Measurements from ENCODE around the gene MTCL1.

Gene MTCL1

DNA sequence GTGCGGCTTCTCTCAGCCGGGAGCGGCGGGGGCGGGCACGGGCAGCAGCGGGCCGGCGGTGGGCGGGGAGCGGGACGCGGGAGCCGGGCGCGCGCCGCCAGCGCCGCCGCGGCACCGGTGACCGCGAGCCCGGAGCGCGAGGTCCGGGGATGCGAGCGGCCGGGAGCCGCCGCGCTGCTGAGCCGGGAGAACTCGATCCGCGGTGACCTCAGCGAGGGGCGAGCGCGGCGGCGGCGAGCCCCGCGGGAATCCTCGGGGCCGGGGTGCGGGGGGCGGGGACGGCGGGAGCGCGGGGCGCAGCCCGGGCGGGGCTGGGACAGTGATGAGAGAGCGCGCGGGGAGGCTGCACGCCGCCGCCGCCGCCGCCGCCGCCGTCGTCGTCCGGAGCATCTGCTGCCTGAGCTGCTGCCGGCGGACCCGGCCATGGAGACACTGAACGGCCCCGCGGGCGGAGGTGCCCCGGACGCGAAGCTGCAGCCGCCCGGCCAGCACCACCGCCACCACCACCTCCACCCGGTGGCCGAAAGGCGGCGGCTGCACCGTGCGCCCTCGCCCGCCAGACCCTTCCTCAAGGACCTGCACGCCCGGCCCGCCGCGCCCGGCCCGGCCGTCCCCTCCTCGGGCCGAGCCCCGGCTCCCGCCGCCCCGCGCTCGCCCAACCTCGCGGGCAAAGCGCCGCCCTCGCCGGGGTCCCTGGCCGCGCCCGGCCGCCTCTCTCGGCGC lies at the start of gene MTCL1:
Gene MTCL1 (plus strand): TSS at position 319 of the 723 bp plus-strand sequence. CDS start 105 bp downstream, at position 424.
- DNase-seq = peak; percentile 27

DNA sequence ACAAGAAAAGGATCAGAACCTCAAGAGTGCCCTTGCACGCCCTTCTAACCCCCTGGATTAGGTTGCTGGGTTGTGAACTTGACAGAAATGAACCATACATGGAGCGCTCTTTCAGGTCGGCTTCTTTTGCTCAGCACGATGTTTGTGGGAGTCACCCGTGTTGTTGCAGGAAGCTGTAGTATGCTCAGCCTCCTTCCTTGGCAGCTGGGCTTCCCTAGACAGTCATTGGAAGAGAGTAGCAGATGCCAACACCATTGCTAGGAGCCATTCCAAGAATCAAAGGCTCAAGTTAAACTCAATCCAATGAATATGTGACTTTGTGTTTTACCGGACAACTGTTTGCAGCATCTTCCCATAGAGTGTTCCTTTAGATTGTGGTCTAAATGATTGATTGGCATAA lies 49.1 kb upstream of the MTCL1 start:
- DNase-seq = no peak

DNA sequence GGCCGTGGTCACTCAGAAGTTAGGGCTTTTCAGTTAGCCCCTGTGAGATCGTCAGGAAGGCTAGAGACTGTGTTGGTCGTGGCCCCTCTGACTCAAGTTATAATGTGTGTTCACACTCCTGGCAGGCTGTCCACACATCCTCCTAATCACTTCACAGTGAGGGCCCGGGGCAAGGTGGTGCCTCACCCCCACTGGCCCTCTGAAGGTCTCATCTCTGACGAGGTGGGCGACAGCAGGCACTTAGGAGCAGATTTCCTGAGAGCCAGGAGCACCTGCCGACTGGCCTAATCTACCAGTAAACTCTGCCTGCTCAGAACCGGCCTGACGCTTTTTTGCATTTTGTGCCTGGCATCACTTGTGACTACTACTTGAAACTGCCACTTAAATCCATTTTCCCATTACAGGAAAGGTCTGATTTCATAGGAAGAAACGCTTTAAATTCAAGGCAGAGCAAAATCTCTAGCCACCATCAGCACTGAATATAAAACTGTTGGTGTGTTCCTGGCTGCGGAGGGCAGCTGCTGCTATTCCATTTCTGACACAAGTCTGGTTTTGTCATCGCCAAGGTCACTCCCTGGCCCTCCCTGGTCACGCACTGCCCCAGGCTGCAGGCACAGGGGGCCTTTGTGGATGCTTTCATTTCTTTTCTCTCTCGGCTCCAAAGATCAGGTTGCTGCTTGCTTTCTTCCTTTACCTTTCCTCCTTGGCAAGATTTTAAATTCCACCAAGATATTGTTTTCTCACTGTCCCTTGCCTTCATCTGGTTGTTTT lies 48.1 kb upstream of the MTCL1 start:
- DNase-seq = no peak

DNA sequence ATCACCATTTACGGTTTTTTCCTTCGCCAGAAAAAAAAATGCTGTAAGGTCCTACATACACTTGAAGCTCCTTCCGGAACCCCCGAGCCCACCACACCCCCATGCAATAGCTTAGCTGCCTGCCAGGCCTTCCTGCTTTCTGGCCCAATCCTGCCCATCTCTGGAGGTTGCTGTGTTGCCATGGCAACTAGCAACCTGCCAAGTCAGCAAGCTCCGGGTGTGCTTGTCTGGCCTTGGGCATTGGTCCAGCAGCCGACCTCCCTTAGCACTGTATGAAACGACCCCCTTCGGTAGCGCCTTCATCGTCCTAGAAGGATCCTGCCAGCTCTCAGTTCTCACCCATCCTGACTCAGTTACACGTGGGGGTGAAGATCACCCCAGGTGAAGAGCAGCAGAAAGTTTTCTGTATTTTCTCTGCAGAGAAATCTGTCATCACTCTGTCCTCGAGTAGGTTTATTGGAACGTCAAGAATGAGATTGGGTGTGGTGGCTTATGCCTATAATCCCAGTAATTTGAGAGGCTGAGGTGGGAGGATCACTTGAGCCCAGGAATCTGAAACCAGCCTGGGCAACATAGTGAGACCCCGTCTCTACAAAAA lies 47.4 kb upstream of the MTCL1 start:
- no peak for DNase-seq

DNA sequence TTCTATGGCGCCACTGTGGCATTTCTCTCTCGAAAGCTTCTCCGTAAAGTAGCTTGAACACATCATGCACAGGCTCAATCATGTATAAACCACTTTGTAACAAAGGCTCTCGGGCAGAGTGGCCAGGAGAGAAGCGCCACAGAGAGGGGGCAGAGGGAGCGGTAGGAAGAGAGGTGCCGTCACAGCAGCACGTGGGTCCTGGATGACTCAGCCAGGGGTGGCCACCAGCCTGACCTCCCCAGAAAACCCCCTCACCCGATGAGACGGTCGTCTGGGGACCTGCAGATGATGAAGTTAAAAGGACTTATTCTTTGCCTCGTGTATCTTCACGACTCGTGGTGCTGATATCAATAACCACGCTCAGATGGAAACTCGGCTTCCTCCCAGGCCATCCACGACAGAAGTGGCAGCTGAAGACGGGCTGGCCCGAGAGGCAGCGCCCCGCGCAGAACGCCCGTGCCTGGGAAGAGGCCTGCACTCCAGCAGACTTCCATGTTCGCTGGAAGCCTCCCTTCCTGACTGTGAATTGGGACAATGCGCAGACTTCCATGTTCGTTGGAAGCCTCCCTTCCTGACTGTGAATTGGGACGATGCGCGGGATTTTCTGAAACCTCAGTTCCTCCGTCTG lies 46.4 kb upstream of the MTCL1 start:
- no peak for DNase-seq

DNA sequence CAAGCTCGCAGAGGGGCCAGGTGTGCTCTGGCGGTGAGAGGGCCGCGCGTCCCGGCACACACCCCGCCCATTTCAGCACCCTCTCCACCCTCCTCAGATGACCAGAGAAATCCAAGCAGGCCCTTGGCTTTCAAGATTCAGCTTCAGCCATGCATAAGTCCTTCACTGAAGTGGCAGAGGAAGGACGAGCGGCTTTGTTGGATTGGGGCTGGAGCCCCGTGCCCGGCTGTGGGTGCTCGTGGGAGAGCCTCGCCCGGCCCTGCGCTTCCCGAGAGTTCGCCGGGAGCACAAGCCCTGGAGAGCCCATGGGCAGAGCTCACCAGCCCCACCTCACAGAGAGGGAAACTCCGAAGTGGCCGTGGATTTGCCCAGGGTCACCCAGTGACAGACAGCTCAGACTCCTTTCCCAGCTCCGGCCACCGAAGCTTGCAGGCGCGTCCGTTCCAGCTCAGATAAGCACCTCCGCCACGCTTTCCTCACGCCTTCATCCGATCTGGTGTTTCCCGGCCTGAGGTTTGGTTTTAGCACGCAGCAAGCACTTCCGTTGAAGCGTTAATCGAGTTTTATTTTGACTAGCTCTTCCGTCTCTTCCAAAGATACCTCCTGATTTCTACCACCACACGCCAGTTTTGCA lies 45.6 kb upstream of the MTCL1 start:
- DNase-seq = no peak

DNA sequence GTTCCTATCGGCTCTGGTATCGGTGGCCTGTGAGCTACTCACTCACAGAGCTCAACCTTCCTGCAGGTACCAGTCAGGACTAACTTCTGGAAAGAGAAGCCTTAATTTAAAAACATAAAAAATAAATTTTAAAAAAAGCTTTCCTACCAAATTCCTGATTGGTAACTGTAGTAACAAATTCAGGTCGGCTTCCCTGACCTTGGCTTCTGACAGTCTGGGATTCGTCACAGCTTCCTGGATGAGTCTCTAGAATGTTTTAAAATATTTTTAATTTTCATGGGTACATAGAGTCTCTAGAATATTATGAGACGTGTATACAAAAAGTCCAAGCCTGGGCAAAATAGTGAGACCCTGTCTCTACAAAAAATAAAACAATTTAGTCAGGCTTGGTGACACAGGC lies 45.0 kb upstream of the MTCL1 start:
- DNase-seq = no peak

DNA sequence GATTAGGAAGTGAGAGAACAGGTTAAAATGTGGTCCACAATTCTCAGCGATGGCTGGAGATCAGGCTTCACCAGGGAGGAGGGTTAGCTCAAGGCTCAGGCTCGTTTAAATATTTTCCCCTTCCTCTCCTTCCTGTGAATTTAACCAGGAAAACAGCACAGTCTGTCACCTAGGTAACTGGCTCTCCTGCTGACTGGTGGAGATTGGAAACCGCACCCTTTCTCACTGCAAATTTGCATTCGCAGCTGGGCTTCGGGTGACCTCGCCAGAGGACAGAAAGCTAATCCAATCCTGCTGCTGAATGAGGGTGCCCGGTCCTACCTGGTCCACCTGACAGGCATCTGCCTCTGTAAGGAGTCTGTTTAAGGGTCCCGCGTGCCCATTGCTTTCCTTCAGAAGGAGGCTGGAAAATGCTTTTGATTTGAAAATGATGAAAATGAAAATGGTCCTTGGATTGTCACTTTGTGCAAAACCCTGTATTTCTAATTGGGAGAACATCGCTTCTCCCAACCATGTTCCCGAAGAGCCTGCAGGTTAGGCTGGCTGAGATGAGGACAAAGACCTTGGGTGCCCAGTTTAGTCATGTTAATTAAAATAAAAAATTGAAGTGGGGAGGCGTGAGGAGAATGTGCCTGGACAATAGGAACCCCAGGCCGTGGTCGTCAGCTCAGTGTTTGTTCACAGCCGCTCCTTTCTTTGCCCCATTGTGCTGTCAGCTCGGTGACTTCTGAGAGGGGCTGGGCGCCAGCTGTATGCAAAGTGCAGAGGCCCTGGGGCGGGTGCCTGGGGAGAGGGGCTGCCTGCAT lies 43.4 kb upstream of the MTCL1 start:
- no peak for DNase-seq

DNA sequence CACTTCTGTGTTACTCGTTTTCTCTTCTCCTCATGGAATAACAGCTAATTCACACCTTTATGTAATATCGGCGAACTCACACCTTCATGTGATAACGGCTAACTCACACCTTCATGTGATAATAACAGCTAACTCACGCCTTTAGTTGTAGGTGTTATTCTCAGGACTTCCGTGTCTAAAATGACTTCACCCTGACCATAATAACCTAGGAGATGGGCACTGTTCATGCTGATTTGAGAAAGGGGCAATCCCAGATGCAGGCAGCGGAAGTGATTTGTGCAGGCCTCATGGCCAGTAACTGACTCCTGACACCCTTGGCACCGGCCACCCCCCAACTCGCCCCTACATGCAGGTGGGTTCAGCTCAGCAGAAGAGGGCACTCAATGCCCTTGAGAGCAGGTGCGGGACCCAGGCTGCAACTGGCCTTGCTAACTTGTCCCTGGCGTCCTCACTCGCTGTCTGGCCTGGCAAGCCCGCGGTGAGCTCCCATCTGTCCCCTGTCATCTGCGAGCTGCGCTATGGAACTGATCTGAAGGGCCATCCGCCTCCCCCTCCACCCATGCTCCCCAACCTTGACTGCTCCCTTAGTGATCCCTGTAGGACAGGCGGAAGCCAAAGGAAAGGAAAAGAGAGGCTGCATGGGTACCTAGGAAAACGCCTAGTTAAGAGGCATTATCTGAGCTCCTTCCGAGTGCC lies 42.6 kb upstream of the MTCL1 start:
- DNase-seq = no peak

DNA sequence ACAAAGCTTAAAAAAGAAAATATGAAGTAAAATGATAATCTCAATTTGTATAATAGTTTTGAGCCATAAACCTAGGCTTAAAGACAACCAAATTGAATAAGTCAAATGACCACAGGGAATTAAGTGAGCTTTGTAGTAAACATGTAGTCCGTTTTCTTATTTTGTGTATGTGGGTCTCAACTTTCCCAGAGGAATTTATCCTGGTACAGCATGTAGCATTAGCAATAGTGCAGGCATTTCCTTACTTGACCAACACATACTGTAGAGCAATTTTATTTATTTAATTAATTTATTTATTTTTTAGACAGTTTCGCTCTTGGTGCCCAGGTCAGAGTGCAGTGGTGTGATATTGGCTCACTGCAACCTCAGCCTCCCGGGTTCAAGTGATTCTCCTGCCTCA lies 37.5 kb upstream of the MTCL1 start:
- DNase-seq = no peak

DNA sequence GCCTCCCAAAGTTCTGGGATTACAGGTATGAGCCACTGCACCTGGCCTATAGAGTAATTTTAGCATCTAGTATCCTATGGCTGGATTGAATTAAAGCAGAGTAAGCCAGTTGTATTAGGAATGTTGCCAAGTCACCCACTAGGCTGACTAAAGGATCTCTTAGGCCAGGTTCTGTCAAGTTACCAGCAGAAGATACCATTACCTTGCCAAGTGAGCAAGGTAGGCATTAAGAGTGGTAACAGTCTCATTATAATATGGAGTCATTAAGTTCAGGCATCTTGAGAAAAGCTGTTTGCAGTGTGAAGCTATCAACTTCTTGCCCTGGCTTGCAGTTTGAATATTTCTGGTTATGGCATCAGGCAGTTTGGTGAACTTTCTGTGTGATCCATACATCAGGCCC lies 37.0 kb upstream of the MTCL1 start:
- DNase-seq = no peak

DNA sequence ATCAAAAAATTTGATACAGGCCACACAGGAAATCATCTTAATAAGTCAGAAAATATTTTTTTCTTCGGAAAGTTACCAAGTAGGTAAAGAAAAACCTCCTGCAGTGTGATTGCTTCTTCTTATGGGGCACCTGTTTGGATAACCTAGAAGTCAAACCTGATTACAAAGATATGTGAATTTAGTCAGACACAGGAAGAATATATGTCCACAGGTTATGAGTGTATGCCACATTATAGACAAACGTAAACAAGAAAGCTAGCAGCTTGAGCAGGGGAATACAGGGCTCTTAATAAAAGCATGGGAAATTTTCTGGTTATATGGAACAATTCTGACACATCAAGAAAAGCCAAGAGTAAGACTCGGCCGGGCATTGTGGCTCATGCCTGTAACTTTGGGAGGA lies 35.8 kb upstream of the MTCL1 start:
- DNase-seq = no peak

DNA sequence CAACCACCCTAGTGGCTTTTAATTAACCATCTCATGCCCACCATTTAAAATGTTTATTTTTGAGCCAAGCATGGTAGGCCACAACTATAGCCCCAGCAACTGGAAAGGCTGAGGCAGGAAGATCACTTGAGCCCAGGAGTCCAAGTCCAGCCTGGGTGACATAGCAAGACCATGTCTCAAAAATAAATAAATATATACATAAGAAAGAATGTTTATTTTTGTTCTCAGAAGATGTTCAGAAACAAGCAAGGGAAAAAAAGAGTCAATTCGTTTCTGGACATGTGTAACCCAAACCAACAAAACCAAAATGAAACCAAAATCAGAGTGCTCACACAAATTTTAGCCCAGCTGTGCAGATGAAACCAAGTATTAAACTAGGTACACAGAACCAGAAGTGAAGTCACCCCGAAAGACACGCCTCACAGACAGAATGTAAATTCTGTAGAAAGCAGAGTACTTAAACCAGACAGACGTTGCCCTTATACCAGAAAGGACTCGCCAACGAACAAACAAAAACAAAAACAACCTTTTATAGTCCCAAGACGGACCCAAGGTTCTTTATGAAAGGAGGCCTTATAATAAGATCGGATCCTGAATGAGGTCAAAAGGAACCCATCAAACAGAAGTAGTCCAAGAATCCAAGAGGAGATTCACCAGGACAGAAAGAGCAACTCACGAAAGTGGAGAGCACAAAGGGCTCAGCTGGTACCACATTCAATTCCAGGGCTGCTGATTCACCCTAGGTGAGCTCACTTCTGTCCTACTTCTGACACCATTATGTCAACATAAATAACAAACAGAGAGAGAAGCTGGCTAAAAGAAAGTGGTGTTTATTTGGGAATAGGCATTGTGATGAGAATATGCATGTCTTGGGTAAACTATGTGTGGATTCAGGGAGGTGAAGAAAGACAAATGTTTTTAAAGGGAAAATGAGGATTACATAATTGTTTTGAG lies 31.8 kb upstream of the MTCL1 start:
- no peak for DNase-seq

DNA sequence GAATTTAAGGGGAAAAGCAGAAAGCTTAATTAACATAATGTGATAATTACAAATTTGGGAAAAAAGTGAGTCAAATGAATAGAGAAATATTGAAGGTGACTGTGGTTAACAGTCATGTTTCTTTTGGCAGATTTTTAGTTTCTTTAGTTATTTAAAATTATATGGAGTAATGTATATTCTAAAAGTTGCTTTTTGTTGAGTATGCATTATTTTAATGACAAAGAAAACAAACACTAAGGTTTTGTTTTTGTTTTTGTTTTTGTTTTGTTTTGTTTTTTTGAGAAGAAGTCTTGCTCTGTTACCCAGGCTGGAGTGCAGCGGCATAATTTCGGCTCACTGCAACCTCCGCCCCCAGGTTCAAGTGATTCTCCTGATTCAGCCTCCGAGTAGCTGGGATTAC lies 30.3 kb upstream of the MTCL1 start:
- no peak for DNase-seq

DNA sequence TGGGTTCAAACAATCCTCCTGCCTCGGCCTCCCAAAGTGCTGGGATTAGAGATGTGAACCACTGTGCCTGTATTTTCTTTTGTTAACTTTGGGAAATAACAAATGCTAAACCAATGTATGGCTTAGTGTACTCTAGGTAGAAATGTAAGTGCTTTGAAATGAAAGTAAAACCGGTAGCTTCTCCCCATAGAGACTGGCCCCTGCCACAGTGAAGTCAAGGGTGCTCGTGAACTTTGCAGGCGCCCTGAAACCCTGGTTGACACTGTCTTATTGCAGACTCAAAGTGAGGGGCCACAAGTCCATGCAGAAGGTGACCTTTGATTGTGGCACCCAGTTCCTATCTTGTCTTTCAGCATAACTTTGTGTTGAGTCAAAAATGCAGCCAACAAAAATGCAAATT lies 24.2 kb upstream of the MTCL1 start:
- no peak for DNase-seq

DNA sequence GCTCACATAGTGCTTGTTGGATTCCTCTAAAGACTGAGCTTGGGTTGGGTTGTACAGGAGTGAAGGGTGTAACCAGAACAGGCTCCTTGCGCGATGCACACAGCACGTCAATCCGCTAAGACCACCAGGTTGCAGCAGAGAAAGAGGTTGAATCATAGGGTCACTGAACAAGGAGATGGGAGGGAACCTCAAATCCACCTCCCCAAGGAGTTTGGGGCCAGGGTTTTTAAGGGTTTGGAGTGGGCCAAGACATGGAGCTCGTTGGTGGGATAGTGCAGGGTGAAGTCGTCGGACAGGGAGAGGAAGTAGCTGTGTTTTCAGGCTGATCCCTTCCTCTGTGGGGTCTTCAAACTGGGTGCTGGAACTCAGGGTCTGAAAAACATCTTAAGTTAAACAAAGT lies 20.8 kb upstream of the MTCL1 start:
- no peak for DNase-seq

DNA sequence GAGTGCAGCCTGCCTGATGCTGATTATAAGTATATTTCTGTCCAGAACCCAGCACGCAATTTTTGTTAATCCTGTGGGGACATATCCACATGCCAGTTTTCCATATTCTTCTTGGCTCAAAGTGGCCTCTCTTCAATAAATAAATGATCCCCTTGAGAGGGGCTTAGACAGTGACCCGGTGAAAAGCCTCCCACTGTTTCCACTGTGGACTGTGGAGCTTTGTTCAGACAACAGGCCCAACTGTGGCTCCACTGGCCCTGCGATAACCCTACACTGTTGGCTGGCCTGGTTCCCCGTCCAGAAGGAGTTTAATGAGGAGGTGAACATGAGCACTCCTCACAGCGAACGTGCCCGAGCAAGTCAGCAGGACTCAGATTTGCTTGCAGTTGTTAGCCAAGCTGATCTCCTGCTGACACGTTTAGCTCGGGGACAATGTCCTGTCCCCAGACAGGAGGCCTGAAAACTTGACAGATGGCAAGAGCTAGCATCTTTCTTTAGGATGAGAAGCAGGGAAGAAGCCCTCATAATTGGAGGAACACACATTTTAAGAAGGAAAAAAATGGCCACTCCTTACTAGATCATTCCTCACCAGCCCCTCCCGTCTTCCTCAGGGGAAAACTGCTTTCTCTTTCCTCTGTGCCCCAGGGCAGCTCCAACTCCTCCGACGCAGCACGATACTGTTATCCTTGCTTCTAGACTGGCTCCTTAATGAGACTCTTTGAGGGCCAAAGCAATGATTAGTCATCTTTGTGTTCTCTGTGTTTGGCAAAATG lies 20.0 kb upstream of the MTCL1 start:
- no peak for DNase-seq

DNA sequence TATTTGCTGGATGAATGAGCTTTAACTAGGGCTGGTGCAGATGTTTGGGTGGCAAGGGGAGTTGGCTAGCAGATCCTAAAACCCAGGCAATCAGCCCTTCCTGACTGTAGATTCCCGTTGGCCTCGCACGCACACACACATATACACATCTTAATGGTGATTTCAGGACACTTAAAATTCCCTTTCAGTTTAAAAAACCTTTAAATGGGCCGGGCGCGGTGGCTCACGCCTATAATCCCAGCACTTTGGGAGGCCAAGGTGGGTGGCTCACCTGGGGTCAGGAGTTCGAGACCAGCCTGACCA lies 19.5 kb upstream of the MTCL1 start:
- no peak for DNase-seq

DNA sequence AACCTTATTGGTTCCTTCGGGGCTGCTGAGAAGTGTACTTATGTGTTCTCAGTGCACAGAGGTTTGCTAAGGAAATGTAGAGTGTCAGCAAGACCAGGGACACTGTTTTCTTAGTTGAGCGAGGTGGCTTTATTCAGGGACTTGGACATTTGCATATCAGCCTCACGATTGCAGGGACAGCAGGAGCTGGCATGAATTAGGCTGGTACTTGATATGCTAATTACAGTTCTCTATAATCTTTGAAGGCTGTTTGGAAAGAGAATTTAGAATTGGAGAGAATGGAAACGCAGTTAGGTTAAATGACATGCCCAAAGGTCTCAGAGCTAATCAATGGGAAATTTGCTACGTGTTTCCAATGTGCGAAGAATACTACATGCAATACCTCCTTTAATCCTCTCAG lies 18.7 kb upstream of the MTCL1 start:
- no peak for DNase-seq

DNA sequence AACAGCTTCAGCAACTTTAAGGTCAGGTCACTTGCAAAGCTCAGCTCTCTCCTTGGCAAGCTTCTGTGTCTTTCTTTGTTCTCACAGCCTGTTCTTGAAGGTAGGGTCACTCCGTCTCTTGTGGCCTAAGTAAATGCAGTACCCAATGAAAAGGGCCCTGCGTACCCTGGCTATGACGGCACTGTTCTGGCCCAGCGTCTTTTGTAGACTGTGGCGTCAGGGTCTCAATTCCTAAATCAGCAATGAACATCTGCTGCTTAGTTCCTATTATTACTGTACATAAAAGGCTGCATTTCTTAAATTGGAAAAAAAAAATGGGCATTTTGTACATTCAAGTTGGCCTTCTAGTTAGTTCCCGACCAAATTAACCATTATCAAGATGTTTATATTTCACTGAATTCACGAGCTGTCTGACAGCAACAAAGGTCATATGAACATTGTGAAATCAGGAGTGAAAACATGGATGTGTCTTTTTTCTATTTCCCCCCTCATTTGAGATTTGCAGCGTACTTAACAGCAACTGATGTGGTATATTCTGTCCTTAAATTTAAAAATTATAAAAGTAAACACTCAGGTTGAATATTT lies 17.0 kb upstream of the MTCL1 start:
- no peak for DNase-seq
